SK-N-SH treated with all-trans-retinoic acid at 6 μM for 48 hours (cell line): ENCODE data around the gene ASB3.

Experiments used
- GLIS3 ChIP-seq: fragments of 250-450 bp; sonication (Bioruptor Pico); IDR thresholded peaks from 2 replicates; pipeline ENCODE4 v1.5.0; 2020; ENCODE audit warnings: mild to moderate bottlenecking, moderate library complexity
- POU6F1 ChIP-seq: fragments of 250-450 bp; sonication (Bioruptor Pico); IDR thresholded peaks from 2 replicates; pipeline ENCODE4 v1.8.0; 2021; ENCODE audit warnings: low read depth, mild to moderate bottlenecking, moderate library complexity, borderline replicate concordance
- TCF4 ChIP-seq: fragments of 250-450 bp; sonication (Bioruptor Pico); IDR thresholded peaks from 2 replicates; pipeline ENCODE4 v1.8.0; 2021; ENCODE audit warnings: mild to moderate bottlenecking, moderate library complexity, borderline replicate concordance
- ZFP30 ChIP-seq: fragments of 450-650 bp; formaldehyde crosslinking; IDR thresholded peaks from 2 replicates; pipeline ENCODE4 v1.5.0; 2022; ENCODE audit warnings: mild to moderate bottlenecking, moderate library complexity
- ZNF70 ChIP-seq: fragments of 450-650 bp; formaldehyde crosslinking; IDR thresholded peaks from 2 replicates; pipeline ENCODE4 v1.5.0; 2020; ENCODE audit warnings: mild to moderate bottlenecking, moderate library complexity
- ZNF8 ChIP-seq: fragments of 450-650 bp; formaldehyde crosslinking; IDR thresholded peaks from 2 replicates; pipeline ENCODE4 v1.5.0; 2020; ENCODE audit warnings: mild to moderate bottlenecking, moderate library complexity

DNA sequence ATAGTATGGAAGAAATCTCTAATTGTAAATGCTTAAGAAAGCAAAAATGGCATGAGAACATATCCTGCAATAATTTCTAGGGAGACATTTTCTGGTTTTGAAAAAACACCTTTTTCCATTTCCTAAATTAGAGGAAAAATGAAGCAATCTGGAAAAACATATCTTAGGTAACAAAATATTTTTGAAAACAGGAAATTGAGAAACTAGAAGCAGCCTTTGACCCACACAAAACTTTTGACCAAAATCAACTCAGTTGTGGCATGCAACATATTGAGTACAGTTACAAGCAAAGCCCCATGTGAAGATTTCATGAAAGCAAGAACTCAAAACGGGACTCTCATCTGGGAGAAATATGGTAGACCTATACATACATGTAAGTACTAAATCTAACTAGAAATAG, 47.7 kb downstream of the ASB3 start:
- TF ChIP-seq ZFP30 (no peak), ZNF70 (CRISPR knock-in tag) (no peak), TCF4 (CRISPR knock-in tag) (no peak), POU6F1 (CRISPR knock-in tag) (no peak), ZNF8 (CRISPR knock-in tag) (no peak), GLIS3 (CRISPR knock-in tag) (no peak)
